ENCODE results near the gene TMEM132E. TPM values are rescaled to one million over a fixed set of nuclear protein-coding genes. Genes with fewer than 3 reads are reported as not detected.

TMEM132E gene
- total and polyA plus RNA-seq, 2 experiments from 2014 or later, result 0.16 to 0.45 TPM

DNA sequence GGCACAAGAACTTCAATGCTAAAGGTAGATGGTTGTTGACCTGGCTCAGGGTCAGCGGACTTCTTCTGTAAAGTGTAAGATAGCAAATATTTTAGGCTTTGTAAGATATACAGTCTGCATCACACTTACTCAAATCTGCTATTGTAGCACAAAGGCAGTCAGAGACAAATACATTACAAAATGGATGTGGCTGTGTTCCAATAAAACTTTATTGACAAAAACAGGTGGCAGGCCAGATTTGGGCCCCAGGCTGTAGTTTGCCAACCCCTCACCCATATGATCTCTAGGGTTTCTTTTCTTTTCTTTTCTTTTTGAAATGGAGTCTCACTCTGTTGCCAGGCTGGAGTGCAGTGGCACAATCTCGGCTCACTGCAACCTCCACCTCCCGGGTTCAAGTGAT is 39.5 kb upstream of the TMEM132E start (continued):
- TF ChIP-seq, protein P1, sequence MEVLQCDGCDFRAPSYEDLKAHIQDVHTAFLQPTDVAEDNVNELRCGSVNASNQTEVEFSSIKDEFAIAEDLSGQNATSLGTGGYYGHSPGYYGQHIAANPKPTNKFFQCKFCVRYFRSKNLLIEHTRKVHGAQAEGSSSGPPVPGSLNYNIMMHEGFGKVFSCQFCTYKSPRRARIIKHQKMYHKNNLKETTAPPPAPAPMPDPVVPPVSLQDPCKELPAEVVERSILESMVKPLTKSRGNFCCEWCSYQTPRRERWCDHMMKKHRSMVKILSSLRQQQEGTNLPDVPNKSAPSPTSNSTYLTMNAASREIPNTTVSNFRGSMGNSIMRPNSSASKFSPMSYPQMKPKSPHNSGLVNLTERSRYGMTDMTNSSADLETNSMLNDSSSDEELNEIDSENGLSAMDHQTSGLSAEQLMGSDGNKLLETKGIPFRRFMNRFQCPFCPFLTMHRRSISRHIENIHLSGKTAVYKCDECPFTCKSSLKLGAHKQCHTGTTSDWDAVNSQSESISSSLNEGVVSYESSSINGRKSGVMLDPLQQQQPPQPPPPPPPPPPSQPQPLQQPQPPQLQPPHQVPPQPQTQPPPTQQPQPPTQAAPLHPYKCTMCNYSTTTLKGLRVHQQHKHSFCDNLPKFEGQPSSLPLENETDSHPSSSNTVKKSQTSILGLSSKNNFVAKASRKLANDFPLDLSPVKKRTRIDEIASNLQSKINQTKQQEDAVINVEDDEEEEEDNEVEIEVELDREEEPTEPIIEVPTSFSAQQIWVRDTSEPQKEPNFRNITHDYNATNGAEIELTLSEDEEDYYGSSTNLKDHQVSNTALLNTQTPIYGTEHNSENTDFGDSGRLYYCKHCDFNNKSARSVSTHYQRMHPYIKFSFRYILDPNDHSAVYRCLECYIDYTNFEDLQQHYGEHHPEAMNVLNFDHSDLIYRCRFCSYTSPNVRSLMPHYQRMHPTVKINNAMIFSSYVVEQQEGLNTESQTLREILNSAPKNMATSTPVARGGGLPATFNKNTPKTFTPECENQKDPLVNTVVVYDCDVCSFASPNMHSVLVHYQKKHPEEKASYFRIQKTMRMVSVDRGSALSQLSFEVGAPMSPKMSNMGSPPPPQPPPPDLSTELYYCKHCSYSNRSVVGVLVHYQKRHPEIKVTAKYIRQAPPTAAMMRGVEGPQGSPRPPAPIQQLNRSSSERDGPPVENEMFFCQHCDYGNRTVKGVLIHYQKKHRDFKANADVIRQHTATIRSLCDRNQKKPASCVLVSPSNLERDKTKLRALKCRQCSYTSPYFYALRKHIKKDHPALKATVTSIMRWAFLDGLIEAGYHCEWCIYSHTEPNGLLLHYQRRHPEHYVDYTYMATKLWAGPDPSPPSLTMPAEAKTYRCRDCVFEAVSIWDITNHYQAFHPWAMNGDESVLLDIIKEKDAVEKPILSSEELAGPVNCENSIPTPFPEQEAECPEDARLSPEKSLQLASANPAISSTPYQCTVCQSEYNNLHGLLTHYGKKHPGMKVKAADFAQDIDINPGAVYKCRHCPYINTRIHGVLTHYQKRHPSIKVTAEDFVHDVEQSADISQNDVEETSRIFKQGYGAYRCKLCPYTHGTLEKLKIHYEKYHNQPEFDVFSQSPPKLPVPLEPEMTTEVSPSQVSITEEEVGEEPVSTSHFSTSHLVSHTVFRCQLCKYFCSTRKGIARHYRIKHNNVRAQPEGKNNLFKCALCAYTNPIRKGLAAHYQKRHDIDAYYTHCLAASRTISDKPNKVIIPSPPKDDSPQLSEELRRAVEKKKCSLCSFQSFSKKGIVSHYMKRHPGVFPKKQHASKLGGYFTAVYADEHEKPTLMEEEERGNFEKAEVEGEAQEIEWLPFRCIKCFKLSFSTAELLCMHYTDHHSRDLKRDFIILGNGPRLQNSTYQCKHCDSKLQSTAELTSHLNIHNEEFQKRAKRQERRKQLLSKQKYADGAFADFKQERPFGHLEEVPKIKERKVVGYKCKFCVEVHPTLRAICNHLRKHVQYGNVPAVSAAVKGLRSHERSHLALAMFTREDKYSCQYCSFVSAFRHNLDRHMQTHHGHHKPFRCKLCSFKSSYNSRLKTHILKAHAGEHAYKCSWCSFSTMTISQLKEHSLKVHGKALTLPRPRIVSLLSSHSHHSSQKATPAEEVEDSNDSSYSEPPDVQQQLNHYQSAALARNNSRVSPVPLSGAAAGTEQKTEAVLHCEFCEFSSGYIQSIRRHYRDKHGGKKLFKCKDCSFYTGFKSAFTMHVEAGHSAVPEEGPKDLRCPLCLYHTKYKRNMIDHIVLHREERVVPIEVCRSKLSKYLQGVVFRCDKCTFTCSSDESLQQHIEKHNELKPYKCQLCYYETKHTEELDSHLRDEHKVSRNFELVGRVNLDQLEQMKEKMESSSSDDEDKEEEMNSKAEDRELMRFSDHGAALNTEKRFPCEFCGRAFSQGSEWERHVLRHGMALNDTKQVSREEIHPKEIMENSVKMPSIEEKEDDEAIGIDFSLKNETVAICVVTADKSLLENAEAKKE (CRISPR knock-in tag; IDR thresholded peaks at IDR 0.05), result no peak

DNA sequence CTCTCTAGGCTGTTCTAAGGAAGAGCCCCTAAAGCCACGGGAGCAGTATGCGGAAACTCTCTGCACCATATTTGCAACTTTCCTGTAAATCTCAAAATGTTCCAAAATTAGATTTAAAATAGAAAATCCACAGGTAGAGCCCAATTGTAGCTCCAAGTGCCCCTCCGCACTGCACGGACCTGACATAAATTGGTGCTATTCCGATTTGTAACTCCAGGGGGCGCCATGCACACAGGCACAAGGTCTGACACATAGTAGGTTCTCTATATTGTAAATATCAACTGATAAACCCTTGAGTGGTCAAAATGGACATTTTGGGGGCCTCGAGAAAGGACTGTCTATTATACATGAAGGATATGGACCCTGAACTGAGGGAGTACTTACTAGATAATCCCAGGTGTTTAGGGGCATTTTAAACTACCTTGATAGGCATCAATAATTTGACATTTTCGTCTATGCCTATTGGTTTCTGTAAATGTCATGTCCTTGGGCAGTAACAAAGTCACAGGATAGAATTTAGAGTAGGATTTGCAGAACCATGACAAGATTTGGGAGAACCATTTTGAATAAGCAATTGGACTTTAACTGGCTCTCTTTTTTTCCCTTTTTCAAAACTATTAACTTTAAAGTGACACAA is 36.6 kb upstream of the TMEM132E start:
- no peaks in the 10 kb centered on the region for H3K9me2 ChIP-seq (ENCODE audit: insufficient read depth)
- H3K4me1 ChIP-seq (ENCODE audit: insufficient read depth), result peaks cover 6% of the 10 kb centered on the region; the same call in 1 of the 2 replicates
- TF ChIP-seq, protein P2, sequence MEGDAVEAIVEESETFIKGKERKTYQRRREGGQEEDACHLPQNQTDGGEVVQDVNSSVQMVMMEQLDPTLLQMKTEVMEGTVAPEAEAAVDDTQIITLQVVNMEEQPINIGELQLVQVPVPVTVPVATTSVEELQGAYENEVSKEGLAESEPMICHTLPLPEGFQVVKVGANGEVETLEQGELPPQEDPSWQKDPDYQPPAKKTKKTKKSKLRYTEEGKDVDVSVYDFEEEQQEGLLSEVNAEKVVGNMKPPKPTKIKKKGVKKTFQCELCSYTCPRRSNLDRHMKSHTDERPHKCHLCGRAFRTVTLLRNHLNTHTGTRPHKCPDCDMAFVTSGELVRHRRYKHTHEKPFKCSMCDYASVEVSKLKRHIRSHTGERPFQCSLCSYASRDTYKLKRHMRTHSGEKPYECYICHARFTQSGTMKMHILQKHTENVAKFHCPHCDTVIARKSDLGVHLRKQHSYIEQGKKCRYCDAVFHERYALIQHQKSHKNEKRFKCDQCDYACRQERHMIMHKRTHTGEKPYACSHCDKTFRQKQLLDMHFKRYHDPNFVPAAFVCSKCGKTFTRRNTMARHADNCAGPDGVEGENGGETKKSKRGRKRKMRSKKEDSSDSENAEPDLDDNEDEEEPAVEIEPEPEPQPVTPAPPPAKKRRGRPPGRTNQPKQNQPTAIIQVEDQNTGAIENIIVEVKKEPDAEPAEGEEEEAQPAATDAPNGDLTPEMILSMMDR (conservative IDR thresholded peaks at IDR 0.05; ENCODE audit: low read depth in 2 of 2), result peak; percentile 90 to 99
- TF ChIP-seq, protein P3, sequence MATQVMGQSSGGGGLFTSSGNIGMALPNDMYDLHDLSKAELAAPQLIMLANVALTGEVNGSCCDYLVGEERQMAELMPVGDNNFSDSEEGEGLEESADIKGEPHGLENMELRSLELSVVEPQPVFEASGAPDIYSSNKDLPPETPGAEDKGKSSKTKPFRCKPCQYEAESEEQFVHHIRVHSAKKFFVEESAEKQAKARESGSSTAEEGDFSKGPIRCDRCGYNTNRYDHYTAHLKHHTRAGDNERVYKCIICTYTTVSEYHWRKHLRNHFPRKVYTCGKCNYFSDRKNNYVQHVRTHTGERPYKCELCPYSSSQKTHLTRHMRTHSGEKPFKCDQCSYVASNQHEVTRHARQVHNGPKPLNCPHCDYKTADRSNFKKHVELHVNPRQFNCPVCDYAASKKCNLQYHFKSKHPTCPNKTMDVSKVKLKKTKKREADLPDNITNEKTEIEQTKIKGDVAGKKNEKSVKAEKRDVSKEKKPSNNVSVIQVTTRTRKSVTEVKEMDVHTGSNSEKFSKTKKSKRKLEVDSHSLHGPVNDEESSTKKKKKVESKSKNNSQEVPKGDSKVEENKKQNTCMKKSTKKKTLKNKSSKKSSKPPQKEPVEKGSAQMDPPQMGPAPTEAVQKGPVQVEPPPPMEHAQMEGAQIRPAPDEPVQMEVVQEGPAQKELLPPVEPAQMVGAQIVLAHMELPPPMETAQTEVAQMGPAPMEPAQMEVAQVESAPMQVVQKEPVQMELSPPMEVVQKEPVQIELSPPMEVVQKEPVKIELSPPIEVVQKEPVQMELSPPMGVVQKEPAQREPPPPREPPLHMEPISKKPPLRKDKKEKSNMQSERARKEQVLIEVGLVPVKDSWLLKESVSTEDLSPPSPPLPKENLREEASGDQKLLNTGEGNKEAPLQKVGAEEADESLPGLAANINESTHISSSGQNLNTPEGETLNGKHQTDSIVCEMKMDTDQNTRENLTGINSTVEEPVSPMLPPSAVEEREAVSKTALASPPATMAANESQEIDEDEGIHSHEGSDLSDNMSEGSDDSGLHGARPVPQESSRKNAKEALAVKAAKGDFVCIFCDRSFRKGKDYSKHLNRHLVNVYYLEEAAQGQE (IDR thresholded peaks at IDR 0.05; ENCODE audit: unreplicated experiment), result no peak
- no peak overlapping the region for H2AFZ ChIP-seq
- H3K4me1 Mint-ChIP-seq, result peaks cover 8% of the 10 kb centered on the region
- no peak overlapping the region for H3K27ac ChIP-seq (ENCODE audit: low read depth)
- no peaks in the 10 kb centered on the region for H4K20me1 ChIP-seq (replicated peaks; ENCODE audit: insufficient read depth)
- peak; percentile 66 for DNase-seq (ENCODE audit: low spot score)
- H3K4me3 Mint-ChIP-seq, result no peak overlapping the region
- H3K36me3 ChIP-seq (ENCODE audit: insufficient read depth), result no peaks in the 10 kb centered on the region
- H3K9me3 Mint-ChIP-seq, result no peaks in the 10 kb centered on the region
- H3F3A ChIP-seq (replicated peaks; ENCODE audit: low read depth), result no peaks in the 10 kb centered on the region
- H3K27ac Mint-ChIP-seq, result no peak overlapping the region
- no peak overlapping the region for H3K4me3 ChIP-seq
- no peaks in the 10 kb centered on the region for H3K79me2 ChIP-seq (replicated peaks; ENCODE audit: insufficient read depth)
- ATAC-seq, result peak; percentile 79
- H3K27me3 ChIP-seq (ENCODE audit: insufficient read depth), result no peaks in the 10 kb centered on the region
- peaks cover 13% of the 10 kb centered on the region for H3K27me3 Mint-ChIP-seq (ENCODE audit: insufficient read depth, low read depth, poor library complexity)
- no peaks in the 10 kb centered on the region for H3K36me3 Mint-ChIP-seq (ENCODE audit: low read depth)
- no peak overlapping the region for H3K4me2 ChIP-seq
